Kidney tubule cell (primary cell): ENCODE results near the gene FBXL4.
A peak's percentile ranks its signal among the peaks of the same experiment; 100 is the strongest.
"Not testable (repeated sequence)": the region's sequence is repeated elsewhere in the genome, so short reads cannot be mapped to it uniquely, and the experiment has no call there.

Experiments
- DNase-seq: peaks from one replicate; pipeline ENCODE4 v3.0.0-alpha.2; 2018; ENCODE audit warnings: low spot score

Gene FBXL4

DNA sequence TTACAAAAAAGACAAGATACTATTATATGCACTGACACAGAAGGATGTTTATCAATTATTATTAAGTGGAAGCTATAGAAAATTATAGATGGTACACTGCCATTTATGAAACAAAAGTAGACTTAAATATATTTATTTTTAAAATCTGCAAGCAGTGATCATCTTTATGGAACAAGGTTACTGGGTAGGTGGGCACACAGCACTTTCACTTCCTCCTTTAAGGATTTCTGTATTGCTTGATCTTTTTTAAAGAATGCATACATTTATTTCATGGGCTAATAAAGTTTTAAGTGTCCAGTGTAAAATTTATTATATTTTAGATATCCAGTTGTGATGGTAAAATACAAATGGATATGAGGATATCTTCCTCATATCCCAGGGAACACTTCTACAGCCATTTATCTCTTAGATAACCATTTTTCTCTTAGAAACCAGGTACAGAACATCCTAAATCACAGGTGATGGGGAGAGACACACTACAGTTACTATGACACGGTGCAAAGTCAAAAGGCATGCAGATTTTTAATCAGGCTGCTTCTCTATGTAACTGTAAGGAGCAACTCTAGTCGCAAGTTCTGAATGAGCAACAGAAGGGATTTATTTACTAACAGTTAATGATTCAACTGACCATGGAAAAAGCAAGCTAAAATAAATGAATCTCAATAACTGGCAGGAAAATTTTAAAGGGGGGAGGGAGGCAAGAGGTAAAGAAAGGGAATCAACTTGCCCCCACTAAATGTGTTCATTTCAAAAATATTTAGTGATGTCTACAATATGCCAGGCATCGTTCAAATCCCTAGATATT lies 2.2 kb downstream of the FBXL4 start:
- peak; percentile 22 for DNase-seq

DNA sequence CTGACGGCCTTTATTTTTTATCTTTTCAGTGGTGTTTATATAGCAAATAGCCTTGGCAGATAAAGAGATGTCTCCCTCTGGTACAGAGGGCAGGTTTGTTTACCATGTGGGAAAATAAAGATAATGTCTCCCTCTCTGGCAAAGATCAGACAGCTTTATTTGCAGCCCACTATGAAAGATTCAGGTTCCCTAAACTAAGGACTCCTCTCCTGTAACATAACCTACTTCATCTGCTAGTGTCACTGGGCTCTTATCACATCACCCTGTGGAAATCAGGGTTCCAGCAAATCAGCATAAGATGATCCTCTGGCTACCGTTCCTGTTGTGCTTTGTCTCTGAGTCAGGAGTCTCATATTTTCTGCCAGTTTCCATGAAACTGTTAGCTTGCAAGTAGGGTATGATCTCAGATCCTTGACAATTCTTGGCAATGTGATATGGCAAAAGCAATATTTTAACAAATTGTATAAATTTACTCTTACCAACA lies 3.1 kb downstream of the FBXL4 start:
- DNase-seq, result peak; percentile 34

DNA sequence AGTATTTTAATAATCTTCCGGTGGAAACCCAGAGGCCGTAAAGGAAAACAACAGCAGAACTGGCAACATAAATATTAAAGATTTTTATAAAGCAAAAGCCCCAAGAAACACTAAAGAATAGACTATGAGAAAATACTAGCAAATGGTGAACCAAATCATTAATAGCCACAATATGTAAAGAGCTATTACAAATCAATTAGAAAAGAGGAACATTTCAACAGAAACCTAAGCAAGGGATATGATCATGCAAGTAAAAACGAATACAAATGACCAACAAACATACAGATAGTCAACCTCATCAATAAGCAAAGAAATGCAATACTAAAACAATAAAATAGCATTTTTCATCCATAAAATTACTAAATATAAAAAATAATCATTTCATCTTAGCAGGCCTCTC lies 3.6 kb downstream of the FBXL4 start:
- no peak for DNase-seq

DNA sequence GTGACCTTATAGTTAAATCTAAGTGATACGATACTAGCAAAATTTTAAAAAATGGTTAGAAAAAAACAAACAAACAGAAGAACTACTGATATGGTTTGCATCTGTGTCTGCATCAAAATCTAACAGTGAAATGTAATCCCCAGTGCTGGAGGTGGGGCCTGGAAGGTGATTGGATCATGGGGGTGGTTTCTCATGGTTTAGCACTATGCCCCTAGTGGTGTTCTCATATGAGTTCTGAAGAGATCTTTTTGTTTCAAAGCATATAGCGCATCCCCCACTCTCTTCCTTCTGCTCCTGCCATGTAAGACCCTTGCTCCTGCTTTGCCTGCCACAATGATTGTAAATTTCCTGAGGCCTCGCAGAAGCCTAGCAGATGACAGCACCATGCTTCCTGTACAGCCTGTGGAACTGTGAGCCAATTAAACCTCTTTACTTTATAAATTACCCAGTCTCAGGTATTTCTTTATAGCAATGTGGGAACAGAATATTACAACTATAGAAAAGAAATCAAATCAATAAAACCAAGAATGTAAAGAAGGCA lies 5.4 kb downstream of the FBXL4 start:
- no peak for DNase-seq

DNA sequence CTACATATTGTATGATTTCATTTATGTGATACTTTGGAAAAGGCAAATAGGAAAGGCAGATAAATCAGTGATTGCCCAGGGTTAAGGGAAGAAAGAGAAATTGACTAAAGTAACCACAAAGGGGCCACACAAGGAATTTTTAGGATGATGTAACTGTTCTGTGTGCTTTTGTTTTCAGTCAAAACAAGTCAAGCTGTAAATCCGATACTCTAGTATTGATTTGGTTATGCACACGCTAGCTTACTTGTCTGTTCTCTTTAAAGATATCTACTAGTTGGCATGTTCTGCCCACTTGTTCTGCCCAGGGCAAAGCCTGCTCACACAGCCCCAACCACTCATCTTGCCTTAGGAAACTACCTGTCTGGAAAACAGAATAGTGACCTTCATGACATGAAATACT lies 6.4 kb downstream of the FBXL4 start:
- DNase-seq, result peak; percentile 8

DNA sequence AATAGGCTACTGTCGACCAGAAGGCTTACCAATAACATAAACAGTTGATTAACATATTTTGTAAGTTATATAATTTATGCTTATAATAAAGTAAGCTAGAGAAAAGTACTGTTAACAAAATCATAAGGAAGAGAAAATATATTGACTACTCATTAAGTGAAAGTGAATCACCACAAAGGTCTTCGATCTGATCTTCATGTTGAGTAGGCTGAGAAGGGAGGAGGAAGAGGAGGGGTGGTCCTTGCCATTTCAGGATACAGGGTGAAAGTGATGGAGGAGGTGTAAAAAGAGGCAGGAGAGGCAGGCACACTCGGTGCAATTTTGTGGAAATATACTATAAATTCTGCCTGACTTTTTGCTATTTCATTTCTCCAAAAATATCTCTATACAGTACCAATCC lies 10.4 kb downstream of the FBXL4 start:
- DNase-seq, result no peak

DNA sequence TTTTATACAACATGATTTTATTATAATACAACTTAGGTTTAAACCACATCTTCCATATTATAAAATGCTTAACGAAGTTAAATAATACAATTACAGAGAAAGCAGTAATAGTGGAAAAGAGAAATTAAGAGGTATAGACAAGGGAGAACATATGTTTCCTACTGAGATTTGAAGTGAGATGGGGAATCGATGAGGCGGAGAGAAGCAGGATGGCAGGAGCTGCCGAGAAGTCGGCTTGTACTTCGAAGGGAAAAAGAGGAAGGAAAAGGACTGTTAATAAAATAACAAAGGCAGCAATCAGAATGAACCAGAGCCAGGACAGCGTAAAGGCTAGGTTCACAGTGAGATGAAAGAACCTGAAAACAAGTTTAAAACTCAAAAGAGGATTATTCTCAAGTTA lies 15.4 kb downstream of the FBXL4 start:
- no peak for DNase-seq

DNA sequence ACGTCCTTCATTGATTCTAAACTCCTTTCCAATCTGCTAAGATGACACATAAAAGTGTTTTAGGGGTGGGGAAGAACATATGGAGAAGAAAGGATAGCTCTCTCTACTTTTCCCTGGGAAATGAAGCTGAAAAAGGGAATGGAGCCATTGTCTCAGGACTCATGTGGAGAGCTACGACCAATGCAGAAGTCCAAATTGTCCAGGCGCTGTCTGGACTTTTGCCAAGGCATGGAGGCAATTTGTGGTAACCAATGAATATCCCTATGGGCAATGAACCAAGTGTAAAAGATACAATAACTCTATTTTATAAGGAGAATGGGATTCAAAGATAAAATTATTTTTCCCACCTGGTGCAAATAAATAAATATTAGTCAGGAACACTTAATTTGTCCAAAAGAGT lies 16.1 kb downstream of the FBXL4 start:
- DNase-seq, result no peak

DNA sequence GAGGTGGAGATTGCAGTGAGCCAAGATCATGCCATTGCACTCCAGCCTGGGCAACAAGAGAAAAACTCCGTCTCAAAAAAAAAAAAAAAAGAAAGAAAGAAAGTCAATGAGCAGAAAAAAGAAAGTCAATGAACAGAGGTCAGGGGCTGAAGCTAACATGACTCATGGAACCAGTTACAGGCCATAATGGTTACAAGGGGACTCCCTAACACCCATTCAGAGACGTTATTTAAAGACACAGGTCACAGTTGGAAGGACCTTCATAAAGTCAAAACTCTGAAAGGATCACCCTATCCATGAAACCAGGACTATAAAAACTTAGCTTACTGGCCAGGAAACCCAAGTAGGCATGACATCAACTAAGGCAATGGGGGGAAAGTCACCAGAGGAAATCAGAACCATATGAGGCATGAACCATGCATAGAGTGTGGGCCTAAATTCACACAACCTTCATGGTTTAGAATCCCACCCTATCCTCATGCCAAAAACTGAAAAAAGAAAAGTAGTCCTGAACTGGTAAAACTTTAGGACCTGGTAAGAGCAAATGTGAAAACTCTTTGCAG lies 18.2 kb downstream of the FBXL4 start:
- DNase-seq, result peak; percentile 48

DNA sequence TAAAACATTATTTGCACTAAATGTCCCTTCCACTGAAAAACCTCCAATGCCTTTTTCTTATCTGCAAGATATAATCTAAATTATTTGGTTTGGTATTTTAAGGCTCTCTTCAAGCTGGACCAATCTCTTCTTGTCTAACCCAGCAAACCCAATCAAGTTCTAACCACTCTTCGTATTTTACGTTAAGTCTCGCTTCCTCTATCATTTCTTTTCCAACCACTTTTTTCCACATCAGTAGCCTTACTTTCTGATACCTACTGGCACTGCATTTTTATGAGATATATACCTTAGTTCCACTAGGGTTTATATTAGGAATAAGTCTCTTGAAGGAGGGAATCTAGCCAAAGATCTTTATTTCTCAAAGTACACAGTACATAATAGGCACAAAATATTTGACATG lies 19.1 kb downstream of the FBXL4 start:
- DNase-seq, result no peak

DNA sequence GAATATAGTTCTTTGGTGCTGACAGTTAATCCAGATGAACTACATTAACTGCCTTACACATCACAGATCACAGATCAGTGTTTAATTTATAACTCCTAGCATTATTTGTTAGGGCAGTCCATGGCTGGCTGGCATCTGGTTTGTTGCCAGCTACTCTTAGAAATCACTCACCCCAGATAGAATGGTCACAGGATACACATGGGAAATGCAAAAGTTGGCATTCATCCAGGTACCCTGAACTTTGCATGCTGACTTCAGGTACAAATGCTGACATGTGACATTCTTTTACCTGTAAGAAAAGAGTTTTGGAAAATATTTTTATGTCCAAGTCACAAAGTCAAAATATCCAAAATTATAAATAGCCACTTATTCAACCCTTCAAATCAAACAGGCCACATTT lies 20.2 kb downstream of the FBXL4 start:
- peak; percentile 85 for DNase-seq

DNA sequence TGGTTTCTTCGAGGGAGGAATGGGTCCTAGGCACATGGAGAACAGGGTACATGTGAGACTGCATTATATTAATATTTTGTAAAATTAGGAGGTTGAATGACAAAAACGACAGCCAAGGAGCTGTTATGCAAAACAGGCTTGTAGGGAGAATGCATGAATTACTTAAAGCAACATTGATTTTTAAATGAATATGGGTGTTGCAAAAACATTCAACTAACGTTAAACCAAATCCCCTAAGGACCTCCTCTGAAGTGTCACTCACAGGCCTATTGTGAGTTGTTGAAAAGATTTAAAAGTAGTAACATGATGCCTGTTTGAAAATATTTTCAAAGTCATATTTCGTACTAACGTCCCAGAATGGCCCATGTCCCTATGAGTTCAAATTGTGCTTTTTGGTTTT lies 21.9 kb downstream of the FBXL4 start:
- DNase-seq, result no peak

DNA sequence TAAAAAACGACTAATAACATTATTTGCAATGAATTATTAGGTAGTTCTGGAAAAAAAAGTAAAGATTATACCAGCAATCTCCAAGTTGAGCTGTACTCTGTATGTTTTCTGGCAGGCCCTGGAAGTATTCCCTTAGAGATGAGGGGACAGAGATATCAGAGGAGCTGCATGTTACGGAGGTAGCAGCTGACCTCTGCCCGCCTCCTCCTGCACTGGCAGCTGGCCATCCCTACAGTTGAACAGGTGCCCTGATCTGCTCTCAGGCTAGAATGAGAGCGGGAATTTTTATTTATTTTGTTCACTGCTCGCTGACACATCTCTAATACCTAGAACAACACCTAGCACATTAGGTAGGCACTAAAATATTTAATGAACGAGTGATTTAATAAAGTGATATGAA lies 23.1 kb downstream of the FBXL4 start:
- DNase-seq, result peak; percentile 4

DNA sequence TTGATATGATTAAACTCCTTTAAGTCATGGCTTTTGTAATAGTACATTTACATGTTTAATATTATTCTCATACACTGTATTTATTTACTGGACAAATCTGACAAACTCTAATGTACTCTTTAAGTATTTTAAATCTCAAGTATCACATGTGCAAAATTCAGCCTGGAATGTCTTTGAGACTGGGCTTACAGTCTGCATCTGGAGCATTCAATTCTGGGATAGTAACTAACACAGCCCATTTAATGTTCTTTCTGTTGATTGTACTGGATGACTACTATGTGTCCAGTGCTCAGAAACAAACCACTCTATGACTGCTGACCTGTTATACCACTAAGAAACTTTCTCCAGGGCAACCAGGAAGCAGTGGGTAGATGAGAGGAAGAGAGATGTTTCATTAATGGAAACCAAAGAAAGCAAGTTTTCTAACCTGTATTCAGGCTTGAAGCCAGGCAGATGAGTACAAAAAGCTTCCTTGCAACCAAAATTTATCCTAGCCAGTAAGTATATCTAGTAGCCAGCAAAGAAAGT lies 26.8 kb downstream of the FBXL4 start:
- DNase-seq, result peak; percentile 48

DNA sequence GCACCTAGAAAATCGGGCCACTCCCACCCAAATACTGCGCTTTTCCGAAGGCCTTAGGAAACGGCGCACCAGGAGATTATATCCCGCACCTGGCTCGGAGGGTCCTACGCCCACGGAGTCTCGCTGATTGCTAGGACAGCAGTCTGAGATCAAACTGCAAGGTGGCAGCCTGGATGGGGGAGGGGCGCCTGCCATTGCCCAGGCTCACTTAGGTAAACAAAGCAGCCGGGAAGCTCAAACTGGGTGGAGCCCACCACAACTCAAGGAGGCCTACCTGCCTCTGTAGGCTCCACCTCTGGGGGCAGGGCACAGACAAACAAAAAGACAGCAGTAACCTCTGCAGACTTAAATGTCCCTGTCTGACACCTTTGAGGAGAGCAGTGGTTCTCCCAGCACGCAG lies 36.8 kb downstream of the FBXL4 start:
- DNase-seq, result not testable (repeated sequence)

DNA sequence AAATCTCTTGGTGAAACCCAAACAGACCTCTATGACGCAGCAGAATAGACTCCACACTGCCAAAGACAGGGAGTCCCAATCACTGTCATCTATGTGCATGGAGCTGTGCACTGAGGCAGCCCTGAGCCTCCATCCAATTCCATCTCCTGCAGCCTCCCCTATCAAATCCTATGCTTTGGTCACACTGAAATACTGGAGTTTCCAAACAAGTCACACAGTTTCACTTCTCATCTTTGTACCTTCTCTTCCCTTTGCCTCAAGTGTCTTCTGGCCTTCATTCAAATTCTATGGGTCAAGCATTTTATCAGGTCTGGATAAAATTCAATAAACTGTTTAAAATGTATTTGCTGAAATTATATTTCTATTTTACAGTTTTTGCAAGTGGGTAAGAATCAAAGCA lies 38.5 kb downstream of the FBXL4 start:
- DNase-seq, result no peak

DNA sequence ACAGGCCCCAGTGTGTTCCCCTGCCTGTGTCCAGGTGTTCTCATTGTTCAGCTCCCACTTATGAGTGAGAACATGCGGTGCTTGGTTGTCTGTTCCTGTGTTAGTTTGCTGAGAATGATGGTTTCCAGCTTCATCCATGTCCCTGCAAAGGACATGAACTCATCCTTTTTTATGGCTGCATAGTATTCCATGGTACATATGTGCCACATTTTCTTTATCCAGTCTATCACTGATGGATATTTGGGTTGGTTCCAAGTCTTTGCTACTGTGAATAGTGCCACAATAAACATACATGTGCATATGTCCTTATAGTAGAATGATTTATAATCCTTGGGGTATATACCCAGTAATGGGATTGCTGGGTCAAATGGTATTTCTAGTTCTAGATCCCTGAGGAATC lies 41.4 kb downstream of the FBXL4 start:
- not testable (repeated sequence) for DNase-seq

DNA sequence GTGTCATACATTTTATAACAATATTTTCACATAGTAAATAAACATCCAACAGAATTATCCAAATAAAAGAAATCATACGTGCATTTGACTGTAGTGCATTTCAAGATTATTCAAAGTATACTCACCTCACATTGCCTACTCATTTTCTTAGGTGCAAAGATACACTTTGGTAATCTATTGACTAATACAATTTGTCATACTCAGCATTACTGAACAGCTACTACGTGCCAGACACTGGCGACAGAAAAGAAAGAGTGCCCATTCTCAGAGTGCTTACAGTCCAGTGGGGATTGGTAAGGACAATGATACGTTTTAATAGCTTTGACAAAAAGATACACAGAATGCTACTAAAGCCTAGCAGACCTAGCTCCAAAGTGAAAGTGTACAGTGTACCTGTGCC lies 42.0 kb downstream of the FBXL4 start:
- no peak for DNase-seq

DNA sequence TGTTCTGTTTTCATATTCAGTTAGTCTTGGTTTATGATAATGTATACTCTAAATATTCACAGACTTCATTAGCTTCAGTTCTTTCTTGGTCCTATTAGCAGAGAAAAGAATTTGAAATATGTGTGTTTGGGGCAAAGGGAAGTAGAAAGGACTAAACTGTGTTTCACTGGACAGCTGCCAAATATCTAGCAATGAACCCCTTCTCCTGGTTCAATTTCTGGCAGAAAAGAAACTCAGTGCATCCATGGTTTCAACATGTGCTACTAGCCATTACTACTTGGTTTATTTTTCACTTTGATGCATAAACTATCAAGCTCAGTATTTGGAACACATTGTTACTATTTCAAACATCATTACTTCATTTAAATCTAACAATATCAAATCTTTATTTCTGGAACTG lies 43.6 kb downstream of the FBXL4 start:
- no peak for DNase-seq

DNA sequence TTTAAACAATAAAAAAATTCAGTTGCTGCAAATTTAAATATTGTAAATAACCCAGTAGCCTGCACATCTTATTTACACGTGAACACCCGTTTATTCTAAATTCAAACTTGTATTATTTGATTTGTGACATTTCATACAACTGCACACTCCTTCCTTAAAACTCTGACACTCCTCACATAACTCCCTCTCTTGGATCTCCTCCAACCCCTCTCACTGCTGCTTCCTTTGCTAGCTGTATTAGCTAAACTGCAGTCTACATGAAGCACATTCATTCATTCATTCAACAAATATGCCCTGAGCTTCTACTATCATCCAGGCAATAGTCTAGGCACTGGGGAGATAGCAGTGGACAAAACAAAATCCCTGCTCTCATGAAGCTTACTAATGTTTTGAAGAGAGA lies 47.0 kb downstream of the FBXL4 start:
- no peak for DNase-seq

DNA sequence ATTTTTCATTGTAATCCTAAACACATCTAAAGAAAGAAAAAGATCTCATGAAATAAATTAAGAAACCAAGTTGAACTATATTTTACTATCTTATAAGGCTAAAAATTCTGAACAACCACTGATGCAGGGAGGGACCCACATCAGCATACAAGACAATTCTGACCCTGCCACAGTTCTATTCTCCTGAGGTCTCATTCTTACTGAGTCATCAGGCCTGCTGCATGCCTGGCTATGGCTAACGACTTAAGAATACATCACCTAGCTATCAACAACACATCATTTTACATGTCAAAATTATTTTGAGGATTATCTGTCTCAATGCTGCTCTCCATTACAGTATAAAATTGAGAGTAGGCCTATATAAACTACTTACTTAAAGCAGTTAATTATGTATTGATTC lies 52.9 kb downstream of the FBXL4 start:
- DNase-seq, result peak; percentile 49

DNA sequence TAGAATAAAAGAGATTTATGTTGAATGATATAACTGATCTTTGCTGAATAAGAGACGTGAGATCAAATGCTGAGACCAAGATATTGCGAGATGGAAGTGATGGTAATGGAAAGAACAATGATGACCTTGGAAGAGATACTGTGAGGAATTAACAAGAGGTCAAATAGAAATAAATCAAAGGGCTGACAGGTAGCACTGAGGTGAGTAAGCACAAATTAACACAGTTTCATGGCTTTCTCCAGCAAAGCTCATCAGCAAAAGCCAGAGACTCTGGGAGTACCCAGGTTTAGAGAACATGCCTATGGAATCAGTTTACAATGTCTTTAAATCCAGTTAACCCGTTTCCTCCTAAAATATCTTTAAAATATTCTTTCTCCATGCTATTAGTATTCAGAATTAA lies 60.1 kb downstream of the FBXL4 start:
- DNase-seq, result no peak

DNA sequence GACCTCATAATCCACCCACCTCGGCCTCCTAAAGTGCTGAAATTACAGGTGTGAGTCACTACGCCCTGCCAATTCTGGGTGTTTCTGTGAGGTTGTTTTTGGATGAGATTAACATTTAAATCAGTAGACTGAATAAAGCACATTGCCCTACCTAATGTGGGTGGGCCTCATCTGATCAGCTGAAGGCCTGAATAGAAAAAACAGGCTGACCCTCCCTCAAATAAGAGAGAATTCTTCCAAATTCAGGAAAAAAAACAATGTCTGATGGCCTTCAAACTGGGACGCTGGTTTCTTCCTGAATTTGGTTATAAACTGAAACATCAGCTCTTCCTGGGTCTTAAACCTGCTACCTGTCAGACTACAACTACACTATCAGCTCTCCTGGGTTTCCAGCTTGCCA lies 62.4 kb downstream of the FBXL4 start:
- no peak for DNase-seq
